Nasal cavity respiratory epithelium epithelial cell of viscerocranial mucosa (primary cell): ENCODE measurements around the gene TIMM44. TPM values are rescaled to one million over a fixed set of nuclear protein-coding genes. Genes with fewer than 3 reads are reported as not detected.

Experiments
- total RNA-seq: library from RNA; depleted of rRNA; stranded (reverse); fragments of >200 nt; gene quantifications from 2 replicates; pipeline ENCODE4 v1.2.3, GENCODE V29; 2014

The TIMM44 gene, protein sequence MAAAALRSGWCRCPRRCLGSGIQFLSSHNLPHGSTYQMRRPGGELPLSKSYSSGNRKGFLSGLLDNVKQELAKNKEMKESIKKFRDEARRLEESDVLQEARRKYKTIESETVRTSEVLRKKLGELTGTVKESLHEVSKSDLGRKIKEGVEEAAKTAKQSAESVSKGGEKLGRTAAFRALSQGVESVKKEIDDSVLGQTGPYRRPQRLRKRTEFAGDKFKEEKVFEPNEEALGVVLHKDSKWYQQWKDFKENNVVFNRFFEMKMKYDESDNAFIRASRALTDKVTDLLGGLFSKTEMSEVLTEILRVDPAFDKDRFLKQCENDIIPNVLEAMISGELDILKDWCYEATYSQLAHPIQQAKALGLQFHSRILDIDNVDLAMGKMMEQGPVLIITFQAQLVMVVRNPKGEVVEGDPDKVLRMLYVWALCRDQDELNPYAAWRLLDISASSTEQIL
- total RNA-seq: 85.6 and 116 TPM in 2 replicates

DNA sequence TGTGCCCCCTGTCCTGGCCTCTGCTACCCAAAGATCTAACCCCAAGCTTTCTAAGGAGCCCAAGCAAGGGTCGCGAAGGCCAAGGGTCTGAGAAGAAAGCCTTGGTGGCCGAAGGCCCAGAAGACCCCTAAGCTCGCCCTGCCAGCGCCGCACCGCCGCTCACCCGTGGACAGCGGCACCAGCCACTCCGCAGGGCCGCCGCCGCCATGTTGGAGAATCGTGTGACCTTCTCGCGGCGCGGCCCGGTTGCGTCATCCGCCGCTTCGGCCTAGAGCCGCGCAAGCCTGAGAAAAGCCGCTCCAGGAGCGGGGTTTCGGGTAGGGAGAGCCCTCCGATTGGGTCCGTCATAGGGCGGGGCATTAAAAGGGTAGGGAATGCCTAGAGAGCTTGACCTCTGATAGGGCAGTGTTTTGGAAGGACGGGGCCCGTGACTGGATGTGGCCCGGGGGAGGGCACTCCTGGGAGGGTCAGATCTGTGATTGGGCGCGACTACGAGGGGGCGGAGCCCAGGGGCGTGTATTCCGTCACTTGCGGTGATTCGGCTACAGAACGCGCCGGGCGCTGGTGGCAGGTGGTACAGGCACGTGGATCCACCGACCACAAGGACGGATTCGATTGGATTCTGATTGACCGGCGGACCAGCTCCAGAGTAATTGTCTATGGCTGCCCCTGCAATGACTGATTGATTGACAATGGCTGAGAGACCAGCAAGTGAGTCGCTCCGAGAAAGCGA lies at the start of gene TIMM44:
TSS of gene TIMM44 (minus strand) at position 223 of the 733 bp plus-strand sequence. CDS start at position 208, 15 bp downstream.

DNA sequence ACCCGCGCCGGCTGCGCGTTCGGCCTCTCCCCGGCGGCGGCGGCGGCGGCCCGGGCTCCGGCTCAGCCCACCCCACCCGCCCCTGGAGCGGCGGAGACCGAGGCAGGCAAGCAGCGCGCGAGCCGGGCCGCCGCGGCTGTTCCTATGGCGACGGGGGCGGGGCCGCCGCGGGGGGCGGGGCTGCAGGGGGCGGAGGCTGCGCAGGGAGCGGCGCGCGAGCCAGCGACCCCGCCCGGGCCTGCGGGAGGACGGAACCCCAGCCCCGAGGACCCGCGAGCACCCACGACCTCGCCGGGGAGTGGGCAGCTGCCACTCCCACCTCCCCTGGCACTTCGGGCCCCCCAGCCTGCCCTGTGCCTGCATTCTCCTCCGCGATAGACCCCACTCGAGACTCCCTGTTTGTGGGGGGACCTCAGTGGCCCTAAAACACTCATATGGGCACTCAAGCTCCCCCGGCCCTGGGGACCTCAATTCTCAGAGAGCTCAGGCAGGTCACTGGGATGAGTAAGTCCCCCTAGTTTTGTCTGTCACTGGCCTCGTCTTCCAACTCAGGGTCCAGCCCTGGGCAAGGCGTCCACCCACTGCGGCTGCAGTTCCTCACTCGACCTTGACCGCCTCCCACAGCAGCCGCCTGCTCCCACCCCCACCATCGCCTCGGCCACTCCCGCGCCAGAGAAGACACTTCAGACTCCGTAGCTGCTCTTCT lies 17.3 kb downstream of the TIMM44 start, which contains the start of gene CTXN1:
TSS of gene CTXN1 (minus strand) at position 115 of the 706 bp plus-strand sequence. CDS start 597 bp downstream, outside the sequence.

DNA sequence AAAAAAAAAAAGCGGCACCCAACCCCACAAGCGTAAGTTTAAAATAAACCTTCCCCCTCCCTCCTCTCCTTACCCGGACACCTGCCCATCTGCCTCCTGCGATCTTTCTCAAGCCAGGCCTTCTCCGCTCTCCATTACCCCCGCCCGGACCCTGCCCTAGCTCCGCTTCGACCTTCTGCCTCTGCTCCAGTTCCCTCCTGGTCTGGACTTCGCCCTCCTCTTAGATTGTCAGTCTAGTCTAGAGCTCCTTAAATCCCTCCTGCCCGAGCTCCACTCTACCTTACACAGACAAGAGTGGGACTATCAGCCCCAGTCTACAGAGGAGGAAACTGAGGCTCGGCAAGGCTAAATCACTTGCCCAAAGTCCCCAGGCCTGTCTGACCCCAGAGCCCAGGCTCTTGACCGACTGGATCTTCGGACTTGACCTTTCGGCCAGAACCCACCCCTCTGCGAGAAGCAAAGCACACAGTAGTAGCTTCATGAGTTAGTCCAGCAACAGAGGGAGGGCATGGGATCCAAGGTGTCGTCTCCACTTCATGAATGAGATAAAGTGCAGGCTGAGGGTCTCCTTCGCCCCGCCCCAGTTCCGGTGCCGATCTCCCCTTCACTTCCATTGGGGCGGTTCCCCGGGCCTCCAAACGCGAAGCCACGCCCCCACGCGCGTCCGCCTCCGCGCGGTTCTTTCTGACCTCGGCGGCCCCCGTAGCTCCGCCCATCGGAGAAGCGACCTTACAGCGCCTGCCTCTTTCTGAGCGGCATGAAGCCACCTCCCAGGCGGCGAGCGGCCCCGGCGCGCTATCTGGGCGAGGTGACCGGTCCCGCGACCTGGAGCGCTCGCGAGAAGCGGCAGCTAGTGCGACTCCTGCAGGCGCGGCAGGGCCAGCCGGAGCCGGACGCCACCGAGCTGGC lies 23.6 kb downstream of the TIMM44 start, which contains the start of gene SNAPC2:
TSS of gene SNAPC2 (plus strand) at position 729 of the 909 bp plus-strand sequence. CDS start at position 758, 29 bp downstream.

DNA sequence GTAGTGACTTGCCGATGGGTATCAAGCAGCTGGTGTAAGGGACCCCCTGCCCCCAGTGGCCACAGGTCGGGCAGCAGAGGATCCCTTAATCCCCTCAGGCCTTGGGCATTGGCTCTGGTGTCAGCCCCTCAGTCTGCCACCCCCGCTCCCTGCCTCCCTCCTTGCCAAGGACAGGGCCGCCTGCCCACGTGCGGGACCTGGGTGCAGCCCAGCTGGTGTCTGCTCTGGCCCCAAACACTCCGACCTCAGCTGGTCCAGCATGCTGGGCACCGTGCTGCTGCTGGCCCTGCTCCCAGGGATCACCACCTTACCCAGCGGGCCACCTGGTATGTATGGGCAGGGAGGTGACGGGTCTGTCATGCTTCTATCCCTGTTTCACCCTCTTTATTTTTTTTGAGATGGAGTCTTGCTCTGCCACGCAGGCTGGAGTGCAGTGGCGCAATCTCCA lies 28.8 kb downstream of the TIMM44 start, which contains the start of gene TGFBR3L:
TSS of gene TGFBR3L (plus strand) at position 233 of the 448 bp plus-strand sequence.

DNA sequence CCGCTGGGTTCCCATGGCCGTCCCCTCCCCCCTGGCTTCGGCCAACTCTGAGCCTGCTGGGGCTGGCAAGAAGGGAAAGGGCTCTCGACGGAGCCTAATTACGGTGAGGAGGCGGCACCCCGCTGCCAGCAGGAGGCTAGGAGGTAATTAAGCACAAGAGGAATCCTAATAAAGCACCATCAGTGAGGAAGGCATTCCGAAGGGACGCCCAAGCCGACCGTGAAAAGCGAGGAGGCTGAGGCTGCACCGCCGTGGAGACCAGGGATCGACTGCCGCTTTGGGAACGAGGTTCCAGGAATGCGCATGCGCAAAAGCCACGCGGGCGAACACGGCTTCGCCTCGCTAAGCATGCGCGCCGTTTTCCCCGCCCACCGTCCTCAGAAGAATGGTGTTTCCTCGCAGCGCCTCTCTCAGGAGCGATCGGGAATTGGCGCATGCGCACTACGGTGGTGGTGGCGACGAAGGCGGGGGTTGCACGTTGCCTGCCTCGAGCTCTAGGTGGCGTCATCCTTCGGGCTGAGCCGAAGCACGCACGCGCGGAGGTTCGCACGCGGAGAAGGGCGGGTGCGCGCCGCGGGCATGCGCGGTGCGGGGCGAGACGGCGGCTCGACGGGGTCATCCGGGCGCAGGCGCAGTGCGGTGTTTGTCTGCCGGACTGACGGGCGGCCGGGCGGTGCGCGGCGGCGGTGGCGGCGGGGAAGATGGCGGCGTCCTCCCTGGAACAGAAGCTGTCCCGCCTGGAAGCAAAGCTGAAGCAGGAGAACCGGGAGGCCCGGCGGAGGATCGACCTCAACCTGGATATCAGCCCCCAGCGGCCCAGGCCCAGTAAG lies 40.0 kb downstream of the TIMM44 start, which contains the start of gene MAP2K7:
TSS of gene MAP2K7 (plus strand) at position 634 of the 830 bp plus-strand sequence. CDS start at position 702, 68 bp downstream.

DNA sequence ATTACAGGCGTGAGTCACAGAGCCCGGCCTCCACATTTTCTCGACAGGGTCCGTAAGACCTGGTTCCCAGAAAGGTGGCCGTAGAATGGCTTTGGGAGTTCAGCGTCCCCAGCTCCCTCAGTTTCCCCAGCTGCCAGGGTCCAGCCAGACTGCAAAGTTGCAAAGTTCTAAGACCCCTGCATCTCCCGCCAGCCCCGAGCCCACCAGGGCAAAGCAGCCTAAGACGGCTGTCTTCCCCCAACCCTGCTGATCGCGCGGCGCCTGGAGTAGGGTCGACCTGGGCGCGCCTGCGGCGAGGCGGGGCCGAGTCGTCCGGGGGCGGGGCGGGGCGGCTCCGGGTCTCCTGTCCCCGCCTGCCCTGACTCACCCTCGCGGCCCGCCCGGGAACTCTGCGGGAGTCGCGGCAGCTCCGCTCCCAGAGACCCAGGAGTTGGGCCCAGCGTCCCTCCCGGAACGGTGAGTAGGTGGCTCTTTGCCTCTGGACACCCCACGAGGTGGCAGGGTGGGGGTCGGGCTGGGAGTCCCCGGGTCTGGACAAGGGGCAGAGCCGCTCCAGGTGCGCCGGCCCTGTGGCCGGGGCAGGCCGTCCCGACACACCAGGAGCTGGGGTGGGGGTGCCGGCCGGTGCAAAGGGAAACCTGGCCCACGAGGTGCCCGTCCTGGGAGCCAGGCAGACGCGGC lies 55.2 kb downstream of the TIMM44 start, which contains the start of gene LRRC8E:
TSS of gene LRRC8E (plus strand) at position 366 of the 681 bp plus-strand sequence. CDS start 7,094 bp downstream, outside the sequence.

Other genes starting within 250 kb of the TIMM44 start
- gene FCER2, start 241.5 kb downstream of the TIMM44 start, total RNA-seq: not detected in 2 replicates
- not detected in 2 replicates for gene CLEC4G, start 211.6 kb downstream of the TIMM44 start, total RNA-seq
- gene CD209, start 196.1 kb downstream of the TIMM44 start, total RNA-seq: not detected in 2 replicates
- not detected in 2 replicates for gene CLEC4M, start 180.4 kb downstream of the TIMM44 start, total RNA-seq
- gene EVI5L, start 113.4 kb downstream of the TIMM44 start, total RNA-seq: 19.8 and 25.5 TPM in 2 replicates
- under 0.01 TPM in 1 of 2 replicates, not detected in the other for gene PRR36, start 69.3 kb downstream of the TIMM44 start, total RNA-seq
- gene LRRC8E, start 55.2 kb downstream of the TIMM44 start, total RNA-seq: 18.1 and 28.7 TPM in 2 replicates
- gene MAP2K7, start 39.8 kb downstream of the TIMM44 start, total RNA-seq: 15.4 and 20.9 TPM in 2 replicates
- gene TGFBR3L, start 28.8 kb downstream of the TIMM44 start, total RNA-seq: 1.6 and 5.8 TPM in 2 replicates
- gene SNAPC2, start 23.3 kb downstream of the TIMM44 start, total RNA-seq: 13.3 and 13.9 TPM in 2 replicates
- 1.0 and 1.6 TPM in 2 replicates for gene CTXN1, start 17.5 kb downstream of the TIMM44 start, total RNA-seq
- gene ELAVL1, start 62.0 kb upstream of the TIMM44 start, total RNA-seq: 20.2 and 72.3 TPM in 2 replicates
- gene CCL25, start 109.1 kb upstream of the TIMM44 start, total RNA-seq: not detected in 2 replicates
- not detected in 2 replicates for gene FBN3, start 205.9 kb upstream of the TIMM44 start, total RNA-seq